Kidney (tissue), 14 donors: ENCODE results near the gene NUP35. TPM values are rescaled to one million over a fixed set of nuclear protein-coding genes. Genes with fewer than 3 reads are reported as not detected.

Source experiments
- DNase-seq, 5 donors: peaks; one replicate each; pipeline ENCODE4 v3.0.0-alpha.2; 2013 to 2020
- FAIRE-seq: peaks from 2 replicates; lab custom pipeline; 2012; peaks lifted over from hg19 to GRCh38; lab: Jason Lieb, UNC
- H3K27ac ChIP-seq, 2 donors: one replicate each; pipeline ENCODE4 v1.7.0; 2013; ENCODE audit warnings: low read depth in 2 of 2, low read length in 2 of 2, inconsistent platforms in 1 of 2
- H3K27me3 ChIP-seq: one replicate; pipeline ENCODE4 v1.7.1; 2013; ENCODE audit warnings: low read length, inconsistent platforms; ENCODE audit not compliant: control insufficient read depth, insufficient read depth
- H3K36me3 ChIP-seq, 3 donors: one replicate each; pipeline versions ENCODE4 v1.7.0 to v1.7.1; 2013; ENCODE audit warnings: low read length in 3 of 3, control low read depth in 1 of 3, inconsistent platforms in 1 of 3; ENCODE audit not compliant: insufficient read depth in 3 of 3, control insufficient read depth in 2 of 3
- H3K4me1 ChIP-seq, 3 donors: one replicate each; pipeline versions ENCODE4 v1.7.0 to v1.7.1; 2013; ENCODE audit warnings: low read length in 3 of 3, inconsistent platforms in 1 of 3, low read depth in 1 of 3; ENCODE audit not compliant: control insufficient read depth in 2 of 3, insufficient read depth in 2 of 3
- H3K4me3 ChIP-seq, 3 donors: one replicate each; pipeline versions ENCODE4 v1.7.0 to v1.8.1; 2013; ENCODE audit warnings: low read length in 3 of 3, control low read depth in 1 of 3, inconsistent platforms in 1 of 3
- H3K9ac ChIP-seq, 3 donors: one replicate each; pipeline versions ENCODE4 v1.7.0 to v1.7.1; 2013; ENCODE audit warnings: low read length in 3 of 3, control low read depth in 1 of 3, inconsistent platforms in 1 of 3
- H3K9me3 ChIP-seq, 3 donors: one replicate each; pipeline versions ENCODE4 v1.7.0 to v1.7.1; 2013; ENCODE audit warnings: low read length in 3 of 3, control low read depth in 1 of 3, inconsistent platforms in 1 of 3; ENCODE audit not compliant: control insufficient read depth in 2 of 3, insufficient read depth in 1 of 3
- CTCF ChIP-seq: IDR thresholded peaks from 3 replicates; pipeline ENCODE4 v1.5.1; 2012; ENCODE audit warnings: mild to moderate bottlenecking, moderate library complexity, borderline replicate concordance; ENCODE audit not compliant: insufficient read depth; ENCODE audit errors: extremely low read depth
- intact Hi-C: fragments of 100-400 bp; cut with DNase I; formaldehyde crosslinking; loops from one replicate; pipeline ENCODE4 v1.11.1; 2022
- polyA plus RNA-seq: library from polyadenylated mRNA; stranded (reverse); fragments of 350-450 nt; fragmentation: Illumina TruSeq; extraction: RNeasy Lipid Tissue Mini Kit (QIAGEN cat#74804); gene quantifications from one replicate; pipeline ENCODE4 v1.2.3, GENCODE V29; 2014; ENCODE audit warnings: low read depth, low replicate concordance; ENCODE audit not compliant: insufficient read depth
- total RNA-seq: library from RNA; stranded (reverse); fragmentation: NEBNext Ultra II Directional; extraction: Animal tissue kit (Norgen Biotek cat#: 25700); gene quantifications from one replicate; pipeline ENCODE4 v1.2.1, GENCODE V29; 2021
- donor health status: control.
- donor health status: control.
- donor health status: control.
- donor health status: control.
- donor health status: control.
- donor health status: DM: yes; HTN: yes; CAD: no.
- donor health status: Normal renal cell carcinoma (clear cell type).

NUP35 gene
- total and polyA plus RNA-seq, 2 donors from 2014 or later: 12.3 to 17.9 TPM

GRCh38 chr2:183192343-183192742 is 68.1 kb downstream of the NUP35 start:
- intact Hi-C loops: no loop called here
- FAIRE-seq (peak; percentile 6), DNase-seq (no peak)
- Histone ChIP-seq H3K36me3 (peaks cover 0 to 2% (median 0%) of the 10 kb centered on the region in 3 donors), H3K27ac (no peak overlapping the region), H3K27me3 (no peaks in the 10 kb centered on the region), H3K4me1 (no peaks in the 10 kb centered on the region), H3K9me3 (no peaks in the 10 kb centered on the region), H3K4me3 (no peak overlapping the region), H3K9ac (no peak overlapping the region)
- no peak for TF ChIP-seq CTCF

GRCh38 chr2:183193904-183194303 is 69.7 kb downstream of the NUP35 start:
- H3K9me3 ChIP-seq: no peaks in the 10 kb centered on the region
- H3K27me3 ChIP-seq: no peaks in the 10 kb centered on the region
- H3K4me3 ChIP-seq: no peak overlapping the region
- TF ChIP-seq CTCF: no peak
- DNase-seq (no peak), FAIRE-seq (no peak)
- no peak overlapping the region for H3K27ac ChIP-seq
- intact Hi-C loops: no loop called here
- no peaks in the 10 kb centered on the region for H3K4me1 ChIP-seq
- H3K9ac ChIP-seq: no peak overlapping the region
- peaks cover 0 to 2% (median 0%) of the 10 kb centered on the region in 3 donors for H3K36me3 ChIP-seq

GRCh38 chr2:183195397-183195796 is 71.2 kb downstream of the NUP35 start:
- DNase-seq (no peak), FAIRE-seq (no peak)
- no peaks in the 10 kb centered on the region for H3K4me1 ChIP-seq
- H3K4me3 ChIP-seq: no peak overlapping the region
- no peaks in the 10 kb centered on the region for H3K27me3 ChIP-seq
- intact Hi-C loops: no loop called here
- no peak overlapping the region for H3K9ac ChIP-seq
- TF ChIP-seq CTCF: no peak
- no peaks in the 10 kb centered on the region for H3K9me3 ChIP-seq
- no peak overlapping the region for H3K27ac ChIP-seq
- H3K36me3 ChIP-seq: peaks cover 0 to 2% (median 0%) of the 10 kb centered on the region in 3 donors

- Histone ChIP-seq H3K9me3 (no peaks in the 10 kb centered on the region), H3K9ac (no peak overlapping the region), H3K36me3 (peaks cover 0 to 2% (median 0%) of the 10 kb centered on the region in 3 donors), H3K4me3 (no peak overlapping the region), H3K27me3 (no peaks in the 10 kb centered on the region), H3K4me1 (no peaks in the 10 kb centered on the region), H3K27ac (no peak overlapping the region)
- DNase-seq (no peak), FAIRE-seq (no peak)
- TF ChIP-seq CTCF: no peak
- intact Hi-C loops: no loop called here
These were observed 71.8 kb downstream of the NUP35 start for GRCh38 chr2:183195998-183196409.
